NCI-H2196 treated with DMSO at 0.1 percent for 48 hours (cell line): ENCODE data around the gene ARHGAP21.
A peak's percentile ranks its signal among the peaks of the same experiment; 100 is the strongest.
"Not testable (repeated sequence)": the region's sequence is repeated elsewhere in the genome, so short reads cannot be mapped to it uniquely, and the experiment has no call there.

Experiments
- DNase-seq: peaks from one replicate; lab custom pipeline; 2025; ENCODE audit not compliant: unreplicated experiment; lab: John Stamatoyannopoulos, UW

Gene ARHGAP21

GRCh38 chr10:24642921-24643678 lies 80.6 kb downstream of the ARHGAP21 start:
- DNase-seq, result peak; percentile 39

GRCh38 chr10:24639124-24639523 lies 84.6 kb downstream of the ARHGAP21 start:
- DNase-seq, result no peak

DNA sequence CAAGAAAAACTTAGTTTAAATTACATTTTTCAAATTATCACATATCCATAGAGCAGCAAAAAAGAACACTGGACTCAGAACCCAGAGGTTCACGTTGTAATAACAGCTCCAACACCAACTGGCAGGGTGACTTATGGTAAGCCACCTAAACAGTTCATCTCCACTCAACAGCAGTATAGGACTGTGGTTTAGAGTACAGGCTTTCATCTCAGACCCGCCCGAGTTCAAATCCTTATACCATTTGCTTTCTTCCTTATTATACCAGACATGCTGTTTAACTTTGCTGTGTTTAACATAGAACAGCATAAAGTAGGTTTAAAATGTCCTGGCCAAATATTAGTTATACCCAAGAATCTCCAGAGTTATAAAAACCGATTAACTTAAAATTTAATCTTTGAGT lies 97.9 kb downstream of the ARHGAP21 start:
- DNase-seq, result no peak

- DNase-seq, result no peak
These were observed 100.3 kb downstream of the ARHGAP21 start for GRCh38 chr10:24623383-24623782.

DNA sequence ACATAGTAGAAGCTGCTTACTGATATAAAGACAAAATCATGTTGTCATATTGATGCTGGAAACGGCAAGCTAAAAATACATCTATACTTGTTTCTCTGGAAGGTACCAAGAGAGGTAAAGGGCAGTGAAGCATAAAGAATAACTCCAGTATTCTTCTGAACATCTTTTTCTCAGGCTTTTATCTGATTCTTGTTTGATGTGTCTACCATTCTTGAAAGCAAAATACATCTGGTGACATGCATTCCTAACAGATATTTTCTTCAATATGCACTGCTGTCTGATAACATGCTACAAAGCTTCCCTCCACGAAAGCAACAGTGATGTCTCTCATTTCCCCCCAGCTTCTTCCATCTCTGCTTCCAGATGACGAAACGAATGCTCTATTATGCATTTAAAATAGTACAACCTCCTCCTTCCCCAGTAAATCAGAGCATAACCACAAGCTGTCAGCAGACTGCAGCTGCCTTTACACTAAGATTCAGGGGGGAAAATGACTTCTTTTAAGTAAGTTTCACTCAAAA lies 100.8 kb downstream of the ARHGAP21 start:
- DNase-seq, result no peak

GRCh38 chr10:24621035-24621795 lies 102.5 kb downstream of the ARHGAP21 start:
- DNase-seq, result not testable (repeated sequence)

DNA sequence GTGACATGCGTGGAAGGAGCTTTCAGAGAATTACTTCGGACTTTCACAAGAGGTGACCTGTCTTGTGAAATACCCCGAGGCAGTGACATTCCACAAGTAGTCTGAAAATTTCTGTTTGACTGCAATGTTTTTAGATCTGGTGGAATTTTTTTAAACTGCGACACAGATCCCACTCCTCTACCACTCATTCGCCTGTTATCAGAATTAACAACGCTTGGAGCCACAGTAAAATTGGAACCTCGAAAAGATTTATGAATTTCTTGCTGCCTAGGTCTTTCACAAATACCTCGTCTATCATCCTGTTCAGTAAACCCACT lies 103.7 kb downstream of the ARHGAP21 start:
- DNase-seq, result not testable (repeated sequence)

DNA sequence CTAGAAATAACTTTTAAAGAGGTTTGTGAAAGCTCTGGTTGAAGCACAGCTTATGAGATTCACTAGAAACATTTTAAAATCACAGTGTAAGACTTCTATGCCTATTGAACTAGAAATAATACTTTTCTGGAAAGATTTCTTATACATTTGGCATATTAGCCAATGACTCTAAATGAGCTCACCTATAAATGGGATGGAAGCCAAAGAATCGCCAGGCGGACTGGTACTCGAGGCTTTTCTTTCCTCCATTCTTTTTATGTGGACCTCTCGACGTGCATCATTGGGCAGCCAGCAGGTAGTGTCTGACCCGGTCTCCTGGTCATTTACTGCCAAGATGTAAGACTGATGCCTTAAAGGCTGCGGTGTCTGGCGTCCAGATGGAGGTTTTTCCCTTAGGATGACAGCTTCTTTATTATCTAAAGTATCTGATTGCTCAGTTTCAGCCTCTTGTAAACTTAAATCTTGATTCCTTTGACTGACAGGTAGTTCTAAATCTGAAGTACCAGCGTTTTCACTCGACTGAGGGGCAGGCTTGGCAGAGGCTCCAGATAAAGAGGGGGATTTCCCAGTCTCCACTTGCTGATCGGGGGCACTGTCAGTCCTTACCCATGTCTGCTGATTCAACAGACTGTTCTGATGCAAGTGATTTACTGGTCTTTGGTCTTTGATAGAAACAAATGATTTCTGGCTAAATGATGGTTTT lies 104.2 kb downstream of the ARHGAP21 start:
- not testable (repeated sequence) for DNase-seq

DNA sequence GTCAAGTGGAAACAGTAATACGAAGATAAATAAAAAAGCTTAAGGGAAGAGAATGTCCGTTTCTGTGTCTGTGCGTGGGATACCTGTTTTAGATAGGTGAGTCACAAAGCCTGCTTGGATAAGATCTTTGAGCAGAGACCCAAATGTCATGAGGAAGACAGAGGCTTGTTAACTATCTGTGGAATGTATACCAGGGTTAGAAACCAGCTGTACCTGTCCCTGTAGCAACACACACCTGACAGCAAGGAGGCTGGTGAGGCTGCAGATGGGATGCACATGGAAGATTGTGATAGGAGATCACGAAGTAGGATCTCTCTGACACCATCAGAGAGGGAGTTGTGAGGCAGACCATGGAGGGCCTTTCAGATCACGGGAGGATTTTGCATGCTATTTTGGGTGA lies 105.3 kb downstream of the ARHGAP21 start:
- no peak for DNase-seq

- no peak for DNase-seq
These were observed 105.8 kb downstream of the ARHGAP21 start for GRCh38 chr10:24617771-24618396.

- no peak for DNase-seq
These were observed 107.2 kb downstream of the ARHGAP21 start for GRCh38 chr10:24616536-24616935.

- DNase-seq, result no peak
These were observed 117.7 kb downstream of the ARHGAP21 start for GRCh38 chr10:24606021-24606420.

DNA sequence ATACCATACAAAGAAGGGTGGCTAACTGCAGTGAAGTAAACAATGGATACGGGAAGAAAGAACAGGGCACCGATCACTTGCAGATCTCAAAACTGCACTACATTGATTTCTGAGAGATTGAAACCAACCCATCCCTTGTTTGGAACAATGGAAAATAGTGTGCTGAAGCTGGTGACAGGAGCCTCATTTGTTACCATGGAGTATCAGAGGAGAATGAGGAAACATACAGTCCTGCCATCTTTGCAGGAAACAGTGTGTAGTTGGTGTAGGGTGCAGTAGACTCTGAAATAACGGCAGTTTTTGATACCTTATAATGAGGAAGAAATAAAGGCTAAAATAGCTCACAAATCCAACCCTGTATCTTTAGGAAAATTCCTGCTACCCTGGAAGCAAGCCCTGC lies 118.5 kb downstream of the ARHGAP21 start:
- DNase-seq, result no peak

DNA sequence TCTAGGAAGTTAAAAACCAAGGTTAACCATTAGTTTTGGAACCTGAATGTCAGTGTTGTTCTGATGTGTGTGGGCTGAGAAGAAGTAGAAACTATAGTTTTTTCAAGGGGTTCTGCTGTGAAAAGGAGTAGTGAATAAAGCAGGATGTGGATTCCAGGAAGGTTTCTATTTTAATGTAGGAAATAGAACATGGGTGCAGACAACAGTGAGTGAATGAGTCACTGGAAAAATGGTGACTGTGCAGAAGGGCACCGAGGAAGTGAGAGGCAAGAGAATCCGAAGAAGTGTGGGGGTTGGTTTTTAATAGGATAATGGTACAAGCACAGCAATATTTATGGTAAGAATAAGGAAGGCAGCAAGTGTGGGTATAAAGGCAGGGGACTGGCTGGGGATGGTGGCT lies 120.4 kb downstream of the ARHGAP21 start:
- no peak for DNase-seq

- DNase-seq, result no peak
These were observed 125.7 kb downstream of the ARHGAP21 start for GRCh38 chr10:24597961-24598360.

- no peak for DNase-seq
These were observed 126.3 kb downstream of the ARHGAP21 start for GRCh38 chr10:24597426-24597825.

GRCh38 chr10:24596217-24596930 lies 127.3 kb downstream of the ARHGAP21 start:
- no peak for DNase-seq

DNA sequence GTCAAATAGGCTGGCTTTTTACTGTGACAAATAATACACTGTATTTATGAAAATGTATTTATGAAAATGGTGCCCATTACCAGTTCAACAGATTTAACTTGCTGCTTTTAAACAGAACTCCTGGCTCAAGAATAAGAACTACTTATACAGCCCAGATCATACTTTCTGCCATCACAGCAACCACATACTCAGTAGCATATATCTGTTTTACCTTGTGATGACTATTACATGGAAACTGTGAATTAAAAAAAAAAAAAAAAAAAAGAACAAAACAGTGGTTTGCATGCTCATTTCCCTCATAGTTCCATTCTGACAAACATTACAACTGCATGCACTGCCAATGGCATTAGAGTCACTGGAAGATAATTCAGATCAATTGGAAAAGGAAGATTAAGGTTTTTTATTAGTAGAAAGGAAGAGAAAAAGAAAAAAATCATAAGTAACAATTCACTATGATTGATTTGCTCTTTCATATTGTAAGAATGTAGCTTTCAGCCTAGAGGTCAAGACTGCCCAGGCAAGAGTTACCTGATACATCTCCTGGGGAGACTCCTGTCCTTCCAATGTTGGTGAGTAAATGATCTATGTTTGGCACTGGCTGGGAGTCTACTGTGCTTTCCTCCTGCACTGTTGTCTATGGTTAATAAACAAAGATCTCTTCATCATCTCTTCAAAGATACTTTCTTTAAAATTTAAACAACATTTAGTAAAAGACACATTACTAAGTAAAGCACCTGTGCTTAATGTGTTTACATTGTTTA lies 132.8 kb downstream of the ARHGAP21 start:
- DNase-seq, result no peak

- no peak for DNase-seq
These were observed 134.4 kb downstream of the ARHGAP21 start for GRCh38 chr10:24589265-24589664.

DNA sequence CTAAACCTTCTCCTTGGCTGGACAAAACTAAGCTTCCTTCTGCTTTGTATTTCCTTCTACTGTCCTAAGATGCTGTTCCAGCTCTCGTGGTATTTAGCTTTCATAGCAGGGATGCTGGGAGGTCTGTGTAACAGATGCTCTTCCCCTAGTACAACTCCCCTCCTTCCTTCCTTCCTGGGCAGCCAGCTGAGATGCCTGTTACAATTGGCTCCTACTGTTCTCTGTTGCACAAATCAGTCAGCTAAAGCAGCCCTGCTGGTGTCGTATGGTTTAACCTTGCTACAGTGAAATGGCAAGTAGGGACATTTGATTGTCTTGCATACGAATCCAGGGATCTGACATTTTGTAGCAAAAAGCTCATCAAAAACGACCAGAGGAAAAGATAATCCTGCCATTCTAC lies 143.8 kb downstream of the ARHGAP21 start:
- DNase-seq, result no peak
